Measurements from ENCODE around the gene SH3TC1. TPM values are rescaled to one million over a fixed set of nuclear protein-coding genes. Genes with fewer than 3 reads are reported as not detected.

The SH3TC1 gene
- total RNA-seq, 2 experiments from 2014 or later = 119 to 127 TPM

DNA sequence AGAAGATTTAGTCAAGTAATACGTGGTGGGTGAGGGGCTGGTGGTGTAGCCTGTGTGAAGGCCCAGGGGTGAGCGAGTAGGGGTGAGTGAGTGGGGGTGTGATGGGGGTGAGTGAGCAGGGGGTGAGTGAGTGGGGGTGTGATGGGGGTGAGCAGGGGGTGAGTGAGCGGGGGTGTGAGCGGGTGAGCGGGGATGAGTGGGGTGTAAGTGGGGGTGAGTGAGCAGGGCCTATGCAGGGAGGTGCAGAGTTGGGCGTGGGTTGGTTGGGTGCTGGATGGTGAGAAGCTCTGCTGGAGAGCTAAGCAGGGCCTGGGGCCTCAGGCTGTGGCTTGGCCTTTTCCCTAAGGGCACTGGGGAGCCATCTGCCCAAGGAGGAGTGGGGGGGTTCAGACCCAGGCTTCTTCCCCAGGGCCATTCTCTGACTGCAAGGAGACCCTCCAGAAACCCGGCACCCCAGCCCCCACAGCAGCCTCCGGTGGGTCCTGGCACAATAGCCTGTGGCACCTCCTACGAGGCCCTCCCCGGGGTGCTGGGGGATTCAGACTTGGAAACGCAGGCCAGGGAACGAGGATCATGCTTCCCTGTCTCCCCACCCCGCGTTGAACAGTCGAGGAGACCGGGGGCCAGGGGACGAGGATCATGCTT, 30.4 kb downstream of the SH3TC1 start:
- Mint-ChIP-seq H3K36me3 (ENCODE audit: low read depth) (peaks cover 18% of the 10 kb centered on the region), H3K4me1 (ENCODE audit: low read depth) (peaks cover 28% of the 10 kb centered on the region), H3K9me3 (no peaks in the 10 kb centered on the region), H3K27ac (peak overlapping the region; percentile 76), H3K4me3 (peak overlapping the region; percentile 66), H3K27me3 (no peaks in the 10 kb centered on the region)
- no peaks in the 10 kb centered on the region for H3K27me3 ChIP-seq (ENCODE audit: control insufficient read depth in 1 of 2, insufficient read depth in 2 of 2, low read length in 2 of 2)
- H3K4me1 ChIP-seq (ENCODE audit: insufficient read depth, low read length) = peaks cover 53% of the 10 kb centered on the region
- intact Hi-C loops (cut with DNase I, micrococcal nuclease) = no loop called here
- ChIA-PET POLR2A (interaction anchor here (0.9 to 2.1 kb wide), 6 partner anchors 8 to 71 kb away, joined by 3 to 16 read pairs (median 4); partner anchors contain the start of genes ABLIM2 and SH3TC1), CTCF (interaction anchor here (1.3 to 1.7 kb wide), 3 partner anchors 13 to 53 kb away, joined by 3 to 7 read pairs (median 6); no protein-coding TSS in a partner anchor)
- H3K27ac ChIP-seq (ENCODE audit: low read depth in 1 of 2, low read length in 2 of 2) = peak overlapping the region in 1 of 2 donors; percentile 54
- no peaks in the 10 kb centered on the region for H3K9me3 ChIP-seq (ENCODE audit: control insufficient read depth in 1 of 2, insufficient read depth in 1 of 2, low read length in 2 of 2)
- DNase-seq (peak in 5 of 14 experiments; percentile 8 to 38 (median 23)), ATAC-seq (ENCODE audit: poor library complexity) (peak; percentile 35)
- H3K4me3 ChIP-seq (ENCODE audit: low read length) = no peak overlapping the region
- H3K36me3 ChIP-seq (ENCODE audit: insufficient read depth, low read length) = peaks cover 48% of the 10 kb centered on the region
- TF ChIP-seq, protein P1, sequence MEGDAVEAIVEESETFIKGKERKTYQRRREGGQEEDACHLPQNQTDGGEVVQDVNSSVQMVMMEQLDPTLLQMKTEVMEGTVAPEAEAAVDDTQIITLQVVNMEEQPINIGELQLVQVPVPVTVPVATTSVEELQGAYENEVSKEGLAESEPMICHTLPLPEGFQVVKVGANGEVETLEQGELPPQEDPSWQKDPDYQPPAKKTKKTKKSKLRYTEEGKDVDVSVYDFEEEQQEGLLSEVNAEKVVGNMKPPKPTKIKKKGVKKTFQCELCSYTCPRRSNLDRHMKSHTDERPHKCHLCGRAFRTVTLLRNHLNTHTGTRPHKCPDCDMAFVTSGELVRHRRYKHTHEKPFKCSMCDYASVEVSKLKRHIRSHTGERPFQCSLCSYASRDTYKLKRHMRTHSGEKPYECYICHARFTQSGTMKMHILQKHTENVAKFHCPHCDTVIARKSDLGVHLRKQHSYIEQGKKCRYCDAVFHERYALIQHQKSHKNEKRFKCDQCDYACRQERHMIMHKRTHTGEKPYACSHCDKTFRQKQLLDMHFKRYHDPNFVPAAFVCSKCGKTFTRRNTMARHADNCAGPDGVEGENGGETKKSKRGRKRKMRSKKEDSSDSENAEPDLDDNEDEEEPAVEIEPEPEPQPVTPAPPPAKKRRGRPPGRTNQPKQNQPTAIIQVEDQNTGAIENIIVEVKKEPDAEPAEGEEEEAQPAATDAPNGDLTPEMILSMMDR (IDR thresholded peaks at IDR 0.05) = no peak

DNA sequence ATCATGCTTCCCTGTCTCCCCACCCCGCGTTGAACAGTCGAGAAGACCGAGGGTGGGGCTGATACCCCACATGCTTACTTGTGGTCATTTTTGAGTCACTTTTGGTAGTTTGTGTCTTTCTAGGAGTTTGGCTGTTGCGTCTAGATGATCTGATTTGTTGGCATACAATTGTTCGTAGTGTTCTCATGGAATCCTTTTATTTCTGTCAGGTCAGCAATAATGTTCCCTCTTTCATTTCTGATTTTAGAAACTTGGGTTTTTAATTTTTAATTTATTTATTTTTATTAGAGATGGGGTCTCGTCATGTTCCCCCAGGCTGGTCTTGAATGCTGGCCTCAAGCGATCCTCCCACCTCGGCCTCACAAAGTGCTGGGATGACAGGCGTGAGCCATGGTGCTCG, 30.9 kb downstream of the SH3TC1 start:
- Mint-ChIP-seq H3K27me3 (no peaks in the 10 kb centered on the region), H3K4me1 (ENCODE audit: low read depth) (peaks cover 22% of the 10 kb centered on the region), H3K36me3 (ENCODE audit: low read depth) (peaks cover 12% of the 10 kb centered on the region), H3K9me3 (peaks cover 2% of the 10 kb centered on the region), H3K4me3 (no peak overlapping the region), H3K27ac (peak overlapping the region; percentile 66)
- Histone ChIP-seq H3K4me1 (ENCODE audit: insufficient read depth, low read length) (peaks cover 53% of the 10 kb centered on the region), H3K27me3 (ENCODE audit: control insufficient read depth in 1 of 2, insufficient read depth in 2 of 2, low read length in 2 of 2) (no peaks in the 10 kb centered on the region), H3K36me3 (ENCODE audit: insufficient read depth, low read length) (peaks cover 48% of the 10 kb centered on the region), H3K9me3 (ENCODE audit: control insufficient read depth in 1 of 2, insufficient read depth in 1 of 2, low read length in 2 of 2) (no peaks in the 10 kb centered on the region), H3K4me3 (ENCODE audit: low read length) (no peak overlapping the region), H3K27ac (ENCODE audit: low read depth in 1 of 2, low read length in 2 of 2) (no peak overlapping the region)
- ATAC-seq (ENCODE audit: poor library complexity) (no peak), DNase-seq (no peak)
- intact Hi-C loops (cut with DNase I, micrococcal nuclease) = no loop called here
- TF ChIP-seq, protein P1 (IDR thresholded peaks at IDR 0.05) = no peak
- ChIA-PET POLR2A (interaction anchor here (1.8 to 2.1 kb wide), 3 partner anchors 11 to 71 kb away, joined by 4 to 6 read pairs (median 5); partner anchors contain the start of gene ABLIM2), CTCF (interaction anchor here (1.4 kb wide), 1 partner anchor 12 kb away, joined by 5 read pairs; no protein-coding TSS in a partner anchor)

GRCh38 chr4:8230891-8231290, 31.8 kb downstream of the SH3TC1 start:
- peaks cover 45% of the 10 kb centered on the region for H3K36me3 ChIP-seq (ENCODE audit: insufficient read depth, low read length)
- intact Hi-C loops (cut with DNase I, micrococcal nuclease) = no loop called here
- no peaks in the 10 kb centered on the region for H3K27me3 ChIP-seq (ENCODE audit: control insufficient read depth in 1 of 2, insufficient read depth in 2 of 2, low read length in 2 of 2)
- ChIA-PET POLR2A (no interaction called here), CTCF (interaction anchor here (1.4 kb wide), 1 partner anchor 11 kb away, joined by 5 read pairs; no protein-coding TSS in a partner anchor)
- peaks cover 10% of the 10 kb centered on the region for H3K36me3 Mint-ChIP-seq (ENCODE audit: low read depth)
- H3K4me3 Mint-ChIP-seq = no peak overlapping the region
- no peak overlapping the region for H3K4me3 ChIP-seq (ENCODE audit: low read length)
- ATAC-seq (ENCODE audit: poor library complexity) (no peak), DNase-seq (no peak)
- peaks cover 2% of the 10 kb centered on the region for H3K9me3 Mint-ChIP-seq
- TF ChIP-seq, protein P1 (IDR thresholded peaks at IDR 0.05) = no peak
- no peaks in the 10 kb centered on the region for H3K9me3 ChIP-seq (ENCODE audit: control insufficient read depth in 1 of 2, insufficient read depth in 1 of 2, low read length in 2 of 2)
- no peaks in the 10 kb centered on the region for H3K27me3 Mint-ChIP-seq
- H3K4me1 Mint-ChIP-seq (ENCODE audit: low read depth) = peaks cover 21% of the 10 kb centered on the region
- peaks cover 46% of the 10 kb centered on the region for H3K4me1 ChIP-seq (ENCODE audit: insufficient read depth, low read length)
- no peak overlapping the region for H3K27ac ChIP-seq (ENCODE audit: low read depth in 1 of 2, low read length in 2 of 2)
- H3K27ac Mint-ChIP-seq = peak overlapping the region; percentile 66

Data from CD4-positive, alpha-beta T cell (primary cell).